Body of pancreas (tissue), 4 donors: ENCODE results near the gene NUDCD2. TPM values are rescaled to one million over a fixed set of nuclear protein-coding genes. Genes with fewer than 3 reads are reported as not detected.

Experiments used
- ATAC-seq: fragments of 150-250 bp; one replicate; pipeline ENCODE4 v1.9.1; 2016
- DNase-seq, 4 donors: peaks; one replicate each; pipeline ENCODE4 v3.0.0-alpha.2; 2019
- H3K27ac ChIP-seq, 4 donors: fragments of 200-600 bp; sonication (generic); 1 replicate in 3 of 4; 2 replicates in 1 of 4; pipeline versions ENCODE4 v1.5.1 to v1.6.1; 2016 to 2019; ENCODE audit warnings: mild to moderate bottlenecking in 1 of 4, mixed read lengths in 1 of 4, moderate library complexity in 1 of 4
- H3K27me3 ChIP-seq, 2 donors: fragments of 200-600 bp; sonication (generic); one replicate each; pipeline ENCODE4 v1.6.0; 2016; ENCODE audit warnings: mild to moderate bottlenecking in 1 of 2
- H3K36me3 ChIP-seq, 2 donors: fragments of 200-600 bp; sonication (generic); replicated peaks in 1 of 2; 2 replicates each; pipeline ENCODE4 v1.5.1; 2016; ENCODE audit warnings: low read depth in 2 of 2; ENCODE audit not compliant: insufficient read depth in 1 of 2
- H3K4me1 ChIP-seq: fragments of 200-600 bp; sonication (generic); one replicate; pipeline ENCODE4 v1.6.0; 2016
- H3K4me3 ChIP-seq, 2 donors: fragments of 200-600 bp; sonication (generic); 1 replicate in 1 of 2; 2 replicates in 1 of 2; pipeline ENCODE4 v1.5.1; 2016 to 2019
- H3K9me3 ChIP-seq, 3 donors: fragments of 200-600 bp; sonication (generic); 1 replicate in 2 of 3; 2 replicates in 1 of 3; pipeline ENCODE4 v1.5.1; 2016
- POLR2A ChIP-seq, 3 donors: fragments of 450-650 bp; IDR thresholded peaks; one replicate each; pipeline ENCODE4 v1.6.1; 2016; ENCODE audit warnings: antibody characterized with exemption in 3 of 3, mild to moderate bottlenecking in 2 of 3
- WGBS, 2 donors: methylation state at CpG; one replicate each; pipeline ENCODE4 v1.1.5; 2017; 5-methylcytosine and 5-hydroxymethylcytosine counted together
- intact Hi-C: fragments of 100-400 bp; cut with DNase I; formaldehyde crosslinking; loops from one replicate; pipeline ENCODE4 v1.15.1; 2023
- total RNA-seq, 2 donors: library from RNA; depleted of rRNA; stranded (reverse); fragments of >200 nt; gene quantifications; one replicate each; pipeline ENCODE4 v1.1.0, GENCODE V29; 2016
- TF ChIP-seq, protein P1 (sequence below), 7 experiments: fragments of 450-650 bp in 4 of 7; fragments of 200-600 bp in 3 of 7; sonication (generic) in 3 of 7; IDR thresholded peaks; one replicate each; pipeline ENCODE4 v1.5.1; 2016 to 2019; ENCODE audit warnings: antibody characterized with exemption in 7 of 7

NUDCD2 gene, protein sequence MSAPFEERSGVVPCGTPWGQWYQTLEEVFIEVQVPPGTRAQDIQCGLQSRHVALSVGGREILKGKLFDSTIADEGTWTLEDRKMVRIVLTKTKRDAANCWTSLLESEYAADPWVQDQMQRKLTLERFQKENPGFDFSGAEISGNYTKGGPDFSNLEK
- 1 to 10 TPM; 2.0 to 4.2 TPM for total RNA-seq

GRCh38 chr5:163459819-163460561 lies at the start of gene NUDCD2:
Gene NUDCD2, minus strand, starts transcription at chr5:163460102. Its CDS starts 52 bp downstream, at chr5:163460050.
- peak; percentile 66 to 95 (median 93) for TF ChIP-seq POLR2A (IDR thresholded peaks at IDR 0.05)
- TF ChIP-seq, protein P1, sequence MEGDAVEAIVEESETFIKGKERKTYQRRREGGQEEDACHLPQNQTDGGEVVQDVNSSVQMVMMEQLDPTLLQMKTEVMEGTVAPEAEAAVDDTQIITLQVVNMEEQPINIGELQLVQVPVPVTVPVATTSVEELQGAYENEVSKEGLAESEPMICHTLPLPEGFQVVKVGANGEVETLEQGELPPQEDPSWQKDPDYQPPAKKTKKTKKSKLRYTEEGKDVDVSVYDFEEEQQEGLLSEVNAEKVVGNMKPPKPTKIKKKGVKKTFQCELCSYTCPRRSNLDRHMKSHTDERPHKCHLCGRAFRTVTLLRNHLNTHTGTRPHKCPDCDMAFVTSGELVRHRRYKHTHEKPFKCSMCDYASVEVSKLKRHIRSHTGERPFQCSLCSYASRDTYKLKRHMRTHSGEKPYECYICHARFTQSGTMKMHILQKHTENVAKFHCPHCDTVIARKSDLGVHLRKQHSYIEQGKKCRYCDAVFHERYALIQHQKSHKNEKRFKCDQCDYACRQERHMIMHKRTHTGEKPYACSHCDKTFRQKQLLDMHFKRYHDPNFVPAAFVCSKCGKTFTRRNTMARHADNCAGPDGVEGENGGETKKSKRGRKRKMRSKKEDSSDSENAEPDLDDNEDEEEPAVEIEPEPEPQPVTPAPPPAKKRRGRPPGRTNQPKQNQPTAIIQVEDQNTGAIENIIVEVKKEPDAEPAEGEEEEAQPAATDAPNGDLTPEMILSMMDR (IDR thresholded peaks at IDR 0.05), result peak in 3 of 7 experiments; percentile 24 to 49 (median 36)
- Histone ChIP-seq H3K27me3 (no peaks in the 10 kb centered on the region), H3K4me1 (peaks cover 32% of the 10 kb centered on the region), H3K27ac (peak within 1 kb of the TSS; percentile 87 to 95 (median 94)), H3K36me3 (no peaks in the 10 kb centered on the region), H3K4me3 (peak within 1 kb of the TSS; percentile 49 to 50), H3K9me3 (no peaks in the 10 kb centered on the region)
- DNase-seq (peak; percentile 94 to 98 (median 96)), ATAC-seq (peak; percentile 96)
- intact Hi-C loops, result no loop called here
- WGBS, 2 donors, result 0% methylated on average over 26 to 59 of the region's 59 CpGs

- intact Hi-C loops, result no loop called here
- Histone ChIP-seq H3K9me3 (no peaks in the 10 kb centered on the region), H3K4me3 (no peak overlapping the region), H3K4me1 (peaks cover 40% of the 10 kb centered on the region), H3K36me3 (peaks cover under 1 to 4% of the 10 kb centered on the region in 2 donors), H3K27me3 (no peaks in the 10 kb centered on the region), H3K27ac (peak overlapping the region; percentile 50 to 75 (median 66))
- TF ChIP-seq, protein P1 (IDR thresholded peaks at IDR 0.05), result no peak
- no peak for TF ChIP-seq POLR2A (IDR thresholded peaks at IDR 0.05)
- ATAC-seq, result no peak
- 3% methylated on average over 7 of the region's 7 CpGs for WGBS, 2 donors
- DNase-seq, result peak in 2 of 4 donors; percentile 12 to 15
These were observed 49.5 kb upstream of the NUDCD2 start for GRCh38 chr5:163509291-163509951.

DNA sequence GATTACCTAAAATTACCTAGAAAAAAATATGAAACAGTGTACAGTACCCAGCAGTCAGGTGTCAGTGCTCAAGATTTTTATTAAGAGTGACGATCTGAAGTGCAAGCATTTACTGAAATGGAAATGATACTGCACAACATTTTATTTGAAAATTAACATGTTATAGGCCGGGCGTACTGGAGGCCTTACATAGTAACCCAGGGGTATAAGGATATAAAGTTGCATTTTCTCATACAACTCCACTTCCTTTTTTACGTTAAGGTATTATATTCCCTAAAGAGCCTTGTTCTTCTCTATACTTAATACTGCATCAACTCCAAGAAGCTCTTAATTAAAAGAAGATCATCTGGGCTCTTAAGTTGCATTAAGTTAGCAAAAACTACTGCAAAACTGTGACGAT lies 48.9 kb upstream of the NUDCD2 start:
- WGBS, 2 donors, result 32 to 35% methylated on average over 5 of the region's 5 CpGs
- Histone ChIP-seq H3K9me3 (no peaks in the 10 kb centered on the region), H3K4me3 (no peak overlapping the region), H3K27me3 (no peaks in the 10 kb centered on the region), H3K27ac (peak overlapping the region in 3 of 4 donors; percentile 60 to 75 (median 72)), H3K4me1 (peaks cover 45% of the 10 kb centered on the region), H3K36me3 (no peaks in the 10 kb centered on the region)
- intact Hi-C loops, result no loop called here
- DNase-seq, result no peak
- TF ChIP-seq POLR2A (IDR thresholded peaks at IDR 0.05), result no peak
- TF ChIP-seq, protein P1 (IDR thresholded peaks at IDR 0.05), result no peak
- ATAC-seq, result no peak

- Histone ChIP-seq H3K4me3 (peak overlapping the region in 1 of 2 donors; percentile 39), H3K36me3 (no peaks in the 10 kb centered on the region), H3K9me3 (no peaks in the 10 kb centered on the region), H3K4me1 (peaks cover 50% of the 10 kb centered on the region), H3K27ac (peak overlapping the region in 2 of 4 donors; percentile 97 to 99), H3K27me3 (no peaks in the 10 kb centered on the region)
- DNase-seq (no peak), ATAC-seq (no peak)
- intact Hi-C loops, result no loop called here
- TF ChIP-seq POLR2A (IDR thresholded peaks at IDR 0.05), result no peak
- TF ChIP-seq, protein P1 (IDR thresholded peaks at IDR 0.05), result no peak
- WGBS, 2 donors, result 2% methylated on average over 8 of the region's 8 CpGs
These were observed 46.8 kb upstream of the NUDCD2 start for GRCh38 chr5:163506726-163507125.
